Embryonic facial prominence (tissue), 1 donor: ENCODE measurements around the gene CRADD.
"Not testable (repeated sequence)": the region's sequence is repeated elsewhere in the genome, so short reads cannot be mapped to it uniquely, and the experiment has no call there.

ENCODE experiments used
- DNase-seq: peaks from one replicate; pipeline ENCODE4 v3.0.0-alpha.2; 2016; ENCODE audit errors: extremely low spot score

CRADD gene

GRCh38 chr12:93706824-93707223 is 29.6 kb downstream of the CRADD start:
- DNase-seq: no peak

GRCh38 chr12:93707836-93708235 is 30.7 kb downstream of the CRADD start:
- DNase-seq: no peak

- no peak for DNase-seq
Measured at GRCh38 chr12:93708952-93709351, 31.8 kb downstream of the CRADD start.

DNA sequence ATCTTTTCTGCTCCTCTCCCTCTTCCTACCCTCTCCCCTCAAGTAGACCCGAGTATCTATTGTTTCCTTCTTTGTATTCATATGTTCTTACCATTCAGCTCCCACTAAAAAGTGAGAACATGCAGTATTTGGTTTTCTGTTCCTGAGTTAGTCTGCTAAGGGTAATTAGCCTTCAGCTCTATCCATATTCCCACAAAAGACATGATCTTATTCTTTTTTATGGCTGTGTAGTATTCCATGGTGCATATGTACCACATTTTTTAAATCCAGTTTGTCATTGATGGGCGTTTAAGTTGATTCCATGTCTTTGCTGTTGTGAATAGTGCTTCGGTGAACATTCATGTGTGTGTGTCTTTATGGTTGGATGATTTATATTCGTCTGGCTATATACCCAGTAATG is 32.2 kb downstream of the CRADD start:
- no peak for DNase-seq

- no peak for DNase-seq
Measured at GRCh38 chr12:93710574-93710926, 33.4 kb downstream of the CRADD start.

GRCh38 chr12:93711502-93711901 is 34.3 kb downstream of the CRADD start:
- DNase-seq: not testable (repeated sequence)

DNA sequence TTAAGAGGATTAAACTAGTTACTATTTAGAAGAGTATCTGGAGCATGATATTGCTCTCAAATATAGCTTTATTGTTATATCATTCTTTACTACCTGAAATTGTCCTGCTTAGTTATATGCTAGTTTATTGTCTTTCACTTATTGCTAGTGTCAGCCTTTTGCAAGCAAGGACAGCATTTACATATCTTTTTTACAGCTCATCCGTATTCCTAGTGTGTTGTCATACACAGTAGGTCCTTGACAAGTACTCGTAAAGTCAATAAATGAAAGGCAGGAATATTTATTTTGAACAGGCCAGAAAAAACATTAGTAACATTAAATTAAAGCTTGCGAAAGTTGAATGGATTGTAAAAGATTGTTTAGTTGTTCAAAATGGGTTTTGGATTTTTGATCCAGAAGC is 35.0 kb downstream of the CRADD start:
- no peak for DNase-seq

- DNase-seq: no peak
Measured at GRCh38 chr12:93713060-93713459, 35.9 kb downstream of the CRADD start.

GRCh38 chr12:93713800-93714199 is 36.6 kb downstream of the CRADD start:
- DNase-seq: no peak

- no peak for DNase-seq
Measured at GRCh38 chr12:93714382-93714781, 37.2 kb downstream of the CRADD start.

- DNase-seq: no peak
Measured at GRCh38 chr12:93719710-93720109, 42.5 kb downstream of the CRADD start.

GRCh38 chr12:93720559-93720958 is 43.4 kb downstream of the CRADD start:
- no peak for DNase-seq

- DNase-seq: no peak
Measured at GRCh38 chr12:93722179-93722578, 45.0 kb downstream of the CRADD start.

GRCh38 chr12:93722835-93723567 is 45.8 kb downstream of the CRADD start:
- no peak for DNase-seq

DNA sequence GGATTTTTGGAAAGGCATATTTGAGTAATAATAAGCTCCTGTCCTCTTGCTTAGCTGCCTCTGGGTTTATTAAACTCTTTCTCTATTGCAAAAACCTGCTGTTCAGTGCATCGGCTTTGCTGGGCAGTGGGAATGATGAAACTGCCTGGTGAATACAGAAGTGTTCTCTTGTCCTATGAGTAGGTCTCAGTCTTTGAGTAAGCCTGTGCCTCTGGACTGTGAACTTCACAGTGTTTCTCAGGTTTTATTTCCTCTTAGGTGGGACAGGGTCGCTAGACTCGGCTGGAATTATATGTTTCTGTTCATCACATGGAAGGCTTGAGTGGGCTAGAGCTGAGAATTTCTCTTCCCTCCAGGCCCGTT is 46.4 kb downstream of the CRADD start:
- no peak for DNase-seq

DNA sequence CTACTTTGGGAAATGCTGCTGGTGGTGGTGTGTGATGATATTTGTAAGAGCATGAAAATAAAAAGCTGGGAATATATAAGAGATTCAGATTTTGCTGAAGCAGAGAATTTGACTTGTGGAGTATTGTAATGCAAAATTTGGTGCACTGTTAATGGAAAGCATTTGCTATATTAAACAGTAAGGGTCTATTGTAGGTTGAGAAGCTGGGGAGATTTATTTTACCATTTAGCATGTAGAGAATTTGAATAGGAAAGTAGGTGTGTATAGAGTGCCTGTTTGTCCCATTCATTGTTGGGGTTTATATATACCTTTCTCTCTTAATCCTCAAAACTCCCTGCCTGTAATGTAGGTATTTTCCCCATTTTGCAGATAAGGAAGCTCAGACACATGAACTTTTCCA is 48.4 kb downstream of the CRADD start:
- no peak for DNase-seq

DNA sequence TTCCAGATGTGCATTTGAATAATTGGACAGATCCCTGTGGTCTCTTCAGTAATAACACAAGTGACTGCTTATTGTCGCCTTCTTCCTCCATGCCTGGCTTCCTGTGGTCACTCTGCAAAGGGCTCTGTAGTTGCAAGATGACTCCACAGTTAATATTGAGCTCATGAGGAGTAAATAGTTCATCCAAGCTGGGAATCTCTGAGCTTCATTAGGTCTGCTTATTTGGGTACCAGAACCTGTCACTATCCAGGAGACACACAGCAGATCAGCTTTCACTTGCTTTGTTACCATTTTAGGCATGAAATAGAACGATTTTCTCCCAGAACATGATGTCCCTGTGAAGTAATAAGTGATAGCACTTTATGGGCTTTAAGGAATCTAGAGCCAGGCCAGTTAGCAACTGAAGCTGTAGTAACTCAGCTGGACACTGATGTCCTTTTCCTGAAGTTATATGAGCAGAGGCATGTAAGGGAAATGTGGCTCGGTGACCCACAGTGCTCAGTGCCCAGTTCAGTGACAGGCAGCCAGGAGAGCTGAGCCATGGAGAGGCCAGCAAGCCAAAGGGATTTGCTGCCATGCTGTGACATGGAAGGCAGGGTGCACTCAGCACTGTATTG is 50.1 kb downstream of the CRADD start:
- DNase-seq: no peak

GRCh38 chr12:93727911-93728310 is 50.7 kb downstream of the CRADD start:
- DNase-seq: no peak

- no peak for DNase-seq
Measured at GRCh38 chr12:93729934-93730333, 52.8 kb downstream of the CRADD start.

- DNase-seq: no peak
Measured at GRCh38 chr12:93733358-93733757, 56.2 kb downstream of the CRADD start.

- no peak for DNase-seq
Measured at GRCh38 chr12:93733928-93734327, 56.8 kb downstream of the CRADD start.

DNA sequence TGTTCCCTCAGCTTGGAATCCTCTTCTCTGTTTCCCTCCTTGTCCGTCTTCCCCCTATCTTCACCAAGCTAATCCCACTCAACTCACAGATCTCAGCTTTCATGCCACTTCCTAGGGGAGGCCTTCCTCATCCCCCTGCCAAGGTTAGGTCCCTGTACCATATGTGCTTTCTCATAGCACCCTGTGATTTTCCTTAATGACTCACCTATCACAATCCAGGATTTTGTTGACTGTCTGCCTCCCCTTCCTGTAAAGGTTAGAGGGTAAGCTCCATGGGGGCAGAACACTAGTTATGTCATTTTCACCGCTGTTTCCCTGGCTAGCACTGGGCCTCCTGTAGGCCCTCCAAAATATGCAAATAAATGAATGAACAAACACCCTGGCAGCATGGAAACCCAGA is 57.6 kb downstream of the CRADD start:
- DNase-seq: no peak

DNA sequence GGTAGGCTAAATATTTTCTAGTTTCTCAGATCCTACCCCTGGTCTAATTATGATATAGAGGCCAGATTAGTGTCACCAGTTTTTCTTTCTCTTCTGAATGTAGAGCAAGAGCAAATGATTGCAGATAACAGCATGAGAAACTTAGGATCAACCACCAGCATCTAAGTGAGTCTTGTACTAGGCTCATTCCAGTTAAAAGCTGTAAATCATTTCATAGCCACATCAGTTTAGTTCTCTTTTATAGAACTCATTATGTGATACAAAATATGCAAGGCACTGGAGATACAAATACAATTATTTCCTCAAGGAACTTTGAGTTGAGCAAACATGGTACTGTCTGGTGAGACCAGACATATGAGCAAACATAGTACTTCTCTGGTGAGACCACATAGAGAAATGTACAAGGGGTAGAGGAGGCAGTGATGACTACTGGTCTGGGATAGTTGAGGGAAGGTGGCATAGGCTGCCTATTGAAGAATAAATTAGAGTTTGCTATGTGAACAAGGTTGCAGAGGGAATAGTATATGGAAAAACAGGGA is 59.5 kb downstream of the CRADD start:
- no peak for DNase-seq
